ENCODE results near the gene PPP4R4.
"Not testable (repeated sequence)": the region's sequence is repeated elsewhere in the genome, so short reads cannot be mapped to it uniquely, and the experiment has no call there.

The PPP4R4 gene

DNA sequence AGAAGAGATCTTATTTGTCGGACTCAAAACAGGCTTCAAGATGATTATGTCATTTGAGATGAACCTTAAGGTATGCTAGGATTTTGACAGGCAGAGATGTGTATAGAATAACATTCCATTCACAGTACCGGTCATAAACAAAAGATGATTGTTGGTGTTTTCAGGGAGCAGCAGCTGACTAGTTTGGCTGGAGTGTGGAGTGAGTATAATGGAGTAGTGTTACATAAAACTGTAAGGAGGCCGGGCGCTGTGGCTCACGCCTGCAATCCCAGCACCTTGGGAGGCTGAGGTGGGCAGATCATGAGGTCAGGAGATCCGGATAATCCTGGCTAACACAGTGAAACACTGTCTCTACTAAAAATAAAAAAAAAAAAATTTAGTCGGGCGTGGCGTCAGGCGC is 95.0 kb downstream of the PPP4R4 start:
- no peak for DNase-seq (ENCODE audit: low read depth)

DNA sequence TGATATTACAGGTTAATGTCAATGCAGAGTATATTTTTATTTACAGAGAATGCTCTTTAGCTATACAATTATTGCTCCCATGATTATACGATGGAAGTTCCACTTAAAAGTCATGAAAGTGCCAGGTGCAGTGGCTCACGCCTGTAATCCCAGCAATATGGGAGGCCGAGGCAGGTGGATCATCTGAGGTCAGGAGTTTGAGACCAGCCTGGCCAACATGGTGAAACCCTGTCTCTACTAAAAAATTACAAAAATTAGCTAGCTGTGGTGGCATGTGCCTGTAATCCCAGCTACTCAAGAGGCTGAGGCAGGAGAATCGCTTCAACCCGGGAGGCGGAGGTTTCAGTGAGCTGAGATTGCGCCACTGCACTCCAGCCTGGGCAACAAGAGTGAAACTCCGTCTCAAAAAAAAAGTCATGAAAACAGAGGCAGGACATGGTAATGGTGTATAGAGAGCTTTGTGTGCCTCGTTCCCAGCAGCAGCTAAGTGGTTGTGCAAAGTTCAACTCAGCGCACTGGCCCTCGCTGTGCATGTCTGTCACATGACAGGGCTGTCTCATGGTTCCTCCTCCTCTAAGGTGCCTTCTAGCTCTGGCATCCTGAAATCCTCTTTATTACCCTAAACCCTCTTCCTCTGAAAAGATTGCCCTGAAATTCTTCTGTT is 102.9 kb downstream of the PPP4R4 start:
- not testable (repeated sequence) for DNase-seq (ENCODE audit: low read depth)

DNA sequence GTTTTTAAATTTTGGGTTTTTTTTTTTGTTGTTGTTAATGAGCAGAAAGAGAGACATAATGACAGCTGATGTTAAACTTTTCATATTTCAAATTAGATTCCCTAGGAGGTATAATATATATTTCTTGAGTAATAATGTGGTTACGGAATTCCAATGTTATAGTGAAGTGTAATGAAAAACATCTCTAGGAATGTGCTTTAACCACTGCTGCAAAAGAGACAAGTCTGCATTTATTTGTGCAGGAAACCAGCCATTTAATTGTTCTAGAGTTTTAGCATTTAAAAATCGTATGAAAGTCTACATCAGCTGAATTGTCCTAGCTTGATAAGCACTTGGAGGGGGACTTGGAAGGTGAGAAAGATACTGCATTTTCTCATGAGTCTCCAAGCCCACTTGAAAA is 104.6 kb downstream of the PPP4R4 start:
- DNase-seq (ENCODE audit: low read depth): no peak

DNA sequence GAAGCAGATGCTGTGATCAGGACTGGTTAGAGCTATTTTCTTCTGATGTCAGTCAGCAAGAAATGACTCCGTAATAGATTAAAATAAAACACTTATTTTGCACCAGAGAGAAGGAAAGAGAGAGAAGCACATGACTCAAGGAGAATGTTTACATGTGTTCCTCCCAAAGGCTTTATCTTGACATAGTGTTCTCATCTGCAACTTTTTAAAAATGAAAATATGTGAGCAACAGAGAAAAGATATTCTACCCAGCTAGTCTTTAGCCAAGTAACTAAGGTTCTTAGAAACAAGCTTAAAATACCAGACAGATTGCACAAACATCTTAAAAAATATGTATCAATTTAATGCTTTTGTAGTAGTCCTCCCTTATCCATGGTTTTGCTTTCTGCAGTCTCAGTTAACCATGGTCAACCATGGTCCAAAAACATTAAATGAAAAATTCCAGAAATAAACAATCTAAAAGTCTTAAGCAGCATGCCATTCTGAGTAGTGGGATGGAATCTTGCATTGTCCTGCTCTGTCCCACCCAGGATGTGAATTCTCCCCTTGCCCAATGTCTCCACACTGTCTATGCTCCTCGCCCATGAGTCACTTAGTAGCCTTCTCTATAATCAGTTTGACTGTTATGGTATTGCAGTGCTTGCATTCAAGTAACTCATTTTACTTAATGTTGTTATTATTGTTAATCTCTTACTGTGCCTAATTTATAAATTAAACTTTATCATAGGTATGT is 109.0 kb downstream of the PPP4R4 start:
- DNase-seq (ENCODE audit: low read depth): no peak

DNA sequence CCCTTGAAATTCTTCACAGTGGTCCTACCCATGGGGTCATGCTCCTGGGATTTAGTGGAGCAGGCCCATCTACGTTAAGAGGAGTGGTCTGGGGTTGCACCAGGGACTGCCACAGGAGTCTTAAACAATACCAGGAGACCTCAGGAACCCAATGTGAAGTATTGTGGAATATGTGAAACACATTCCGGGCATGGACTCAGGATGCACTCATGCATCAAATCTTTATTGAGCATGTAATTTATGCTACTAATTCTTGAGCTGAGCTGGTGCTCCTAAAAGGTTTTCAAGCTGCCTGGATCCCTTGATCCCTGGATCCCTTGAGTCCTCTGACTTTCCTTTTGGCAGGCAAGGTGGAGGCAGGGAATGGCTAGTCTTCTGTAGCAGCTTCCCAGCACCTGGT is 110.1 kb downstream of the PPP4R4 start:
- no peak for DNase-seq (ENCODE audit: low read depth)

DNA sequence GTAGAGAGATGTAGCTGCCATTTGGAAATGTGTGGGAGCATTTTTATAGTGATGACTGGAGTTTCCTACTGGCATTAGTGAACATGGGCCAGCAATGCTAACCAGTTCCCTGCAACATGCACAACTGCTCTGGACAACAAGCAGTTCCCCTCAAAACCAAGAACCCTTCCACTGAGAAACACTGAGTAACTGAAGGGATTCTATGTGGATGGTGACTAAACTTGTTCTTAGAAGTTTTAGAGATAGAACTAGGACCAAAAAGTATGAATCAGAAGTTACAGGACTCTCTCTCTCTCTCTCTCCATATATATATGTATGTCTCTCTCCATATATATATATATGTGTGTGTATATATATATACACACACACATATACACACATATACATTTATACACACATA is 111.0 kb downstream of the PPP4R4 start:
- no peak for DNase-seq (ENCODE audit: low read depth)

DNA sequence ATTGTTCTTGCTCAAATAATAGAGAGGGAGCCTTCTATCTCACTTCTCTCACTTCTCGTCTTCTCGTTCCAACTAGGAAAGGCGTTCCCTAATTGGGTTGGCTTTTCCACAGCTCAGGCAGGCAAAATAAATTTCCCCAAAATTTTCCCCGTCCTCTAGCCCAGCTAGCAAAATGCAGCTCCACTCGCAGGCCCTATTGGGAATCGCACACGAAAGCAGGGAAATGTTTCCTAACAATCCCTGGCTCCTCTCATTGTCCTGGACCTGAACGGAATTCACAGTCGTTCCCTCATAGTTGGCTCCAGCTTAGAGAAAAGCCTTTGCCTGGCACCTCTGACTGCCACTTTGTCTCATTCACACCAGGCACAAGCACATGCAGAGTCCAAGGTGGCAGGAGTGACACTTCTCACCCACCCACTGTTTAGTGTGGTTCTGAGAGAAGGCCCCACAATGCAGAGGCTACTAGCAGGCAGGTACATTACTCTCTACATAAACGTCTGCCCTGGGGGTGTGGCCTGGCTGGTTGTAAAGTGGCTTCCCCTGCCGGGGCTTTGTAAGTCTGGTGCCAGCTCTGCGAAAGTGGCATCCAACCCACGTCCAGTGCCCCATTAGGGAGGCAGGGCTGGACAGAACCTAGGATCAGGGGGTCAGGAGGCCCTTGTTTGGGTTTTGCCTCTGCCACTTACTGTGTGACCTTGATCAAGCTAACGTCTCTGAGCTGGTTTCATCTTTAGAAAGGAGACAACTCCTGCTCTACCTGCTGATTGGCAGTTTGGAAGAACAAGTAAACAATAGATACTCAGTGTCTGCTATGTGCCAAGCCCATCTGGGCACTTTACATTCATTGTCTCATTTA is 114.7 kb downstream of the PPP4R4 start:
- no peak for DNase-seq (ENCODE audit: low read depth)

DNA sequence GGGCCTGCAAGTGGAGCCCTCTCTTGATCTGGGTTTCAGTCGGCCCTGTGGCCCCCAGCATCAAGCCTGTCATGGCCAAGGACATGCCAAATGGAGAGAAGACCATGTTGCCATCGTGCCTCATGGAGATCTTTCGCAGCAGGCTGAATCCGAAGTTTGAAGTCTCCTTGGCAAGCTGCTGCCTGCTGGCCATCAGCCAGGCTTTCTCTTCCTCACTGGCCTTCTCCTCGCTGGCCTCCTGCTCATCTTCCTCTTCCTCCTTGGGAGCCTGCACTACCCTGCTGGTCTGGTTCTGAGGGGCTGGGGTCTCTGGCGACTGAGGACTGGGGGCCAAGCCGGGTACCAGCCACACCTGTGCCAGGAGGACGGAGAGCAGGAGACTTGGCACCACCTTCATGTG is 116.1 kb downstream of the PPP4R4 start:
- no peak for DNase-seq (ENCODE audit: low read depth)

DNA sequence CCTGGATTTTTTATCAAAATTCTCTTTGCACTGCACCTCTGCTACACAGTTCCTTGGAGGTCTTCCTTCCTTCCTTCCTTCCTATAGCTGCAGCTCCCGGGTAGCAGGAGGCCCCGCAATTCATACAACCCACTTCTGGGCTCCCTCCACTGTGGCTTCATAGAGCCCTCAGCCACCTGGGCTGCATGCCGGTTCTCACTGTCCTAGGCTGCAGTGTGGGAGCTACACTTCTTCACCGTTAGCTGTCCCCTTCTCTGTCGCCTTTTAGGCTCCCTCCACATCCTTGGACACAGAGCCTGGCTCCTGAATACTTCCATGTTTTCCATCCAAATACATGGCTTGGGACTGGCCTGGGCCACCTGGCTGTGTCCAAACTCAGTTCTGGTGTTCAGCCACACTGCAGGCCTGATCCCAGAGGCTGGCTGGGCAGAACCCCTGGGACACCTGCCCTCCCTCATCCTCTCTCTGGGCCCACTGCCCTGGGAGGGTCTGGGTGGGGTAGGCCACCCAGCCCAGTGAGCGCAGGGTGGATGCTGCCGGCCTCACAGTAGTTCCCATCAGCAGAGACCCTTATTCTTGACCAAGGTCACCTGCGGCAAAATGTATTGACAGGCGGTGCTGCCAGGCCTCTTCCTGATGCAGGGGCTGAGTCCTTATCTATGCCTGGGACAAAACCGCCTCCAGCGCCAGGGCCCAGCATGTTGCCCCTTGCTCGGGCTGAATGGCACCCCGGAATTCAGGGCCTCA is 117.2 kb downstream of the PPP4R4 start:
- no peak for DNase-seq (ENCODE audit: low read depth)

DNA sequence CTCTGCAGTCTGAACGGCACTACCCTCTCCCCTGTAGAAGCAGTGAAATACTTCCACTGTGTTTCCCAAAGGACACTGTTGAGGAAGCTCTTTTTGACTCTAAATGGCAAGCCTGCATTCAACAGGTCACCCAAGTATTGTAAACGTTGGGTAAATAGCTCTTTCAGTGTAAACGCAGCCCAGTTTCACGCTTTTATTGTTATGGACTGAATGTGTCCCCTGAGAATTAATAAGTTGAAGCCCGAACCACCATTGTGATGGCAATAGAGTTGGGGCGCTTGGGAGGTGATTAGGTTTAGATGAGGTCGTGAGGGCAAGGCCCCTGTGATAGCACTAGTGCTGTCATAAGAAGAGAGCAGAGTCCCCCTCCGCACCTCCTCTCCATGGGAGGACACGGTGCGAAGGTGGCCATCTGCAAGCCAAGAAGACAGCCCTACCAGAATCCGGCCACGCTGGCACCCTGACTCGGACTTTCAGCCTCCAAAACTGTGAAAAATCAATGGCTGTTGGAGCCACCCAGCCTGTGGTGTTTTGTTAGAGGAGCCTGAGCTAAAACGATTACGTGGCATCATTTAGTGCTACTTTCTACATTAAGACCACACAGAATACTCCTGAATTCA is 117.9 kb downstream of the PPP4R4 start:
- no peak for DNase-seq (ENCODE audit: low read depth)

DNA sequence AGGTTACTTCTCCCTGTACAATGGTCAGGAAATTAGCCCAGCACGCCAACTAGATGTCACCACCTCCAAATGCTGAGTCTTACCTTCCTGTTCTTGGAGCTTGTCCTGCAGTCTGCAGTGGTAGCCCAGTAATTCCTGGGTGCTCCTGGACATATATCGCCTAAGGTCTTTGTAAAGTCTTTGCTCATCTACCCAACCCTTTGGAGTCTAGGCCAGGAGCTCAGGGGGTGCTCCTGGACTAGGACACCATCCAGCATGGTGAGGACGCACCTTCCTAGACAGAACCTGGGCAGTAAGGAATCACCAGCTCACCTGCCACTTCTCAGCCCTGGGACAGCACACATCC is 118.4 kb downstream of the PPP4R4 start:
- no peak for DNase-seq (ENCODE audit: low read depth)

DNA sequence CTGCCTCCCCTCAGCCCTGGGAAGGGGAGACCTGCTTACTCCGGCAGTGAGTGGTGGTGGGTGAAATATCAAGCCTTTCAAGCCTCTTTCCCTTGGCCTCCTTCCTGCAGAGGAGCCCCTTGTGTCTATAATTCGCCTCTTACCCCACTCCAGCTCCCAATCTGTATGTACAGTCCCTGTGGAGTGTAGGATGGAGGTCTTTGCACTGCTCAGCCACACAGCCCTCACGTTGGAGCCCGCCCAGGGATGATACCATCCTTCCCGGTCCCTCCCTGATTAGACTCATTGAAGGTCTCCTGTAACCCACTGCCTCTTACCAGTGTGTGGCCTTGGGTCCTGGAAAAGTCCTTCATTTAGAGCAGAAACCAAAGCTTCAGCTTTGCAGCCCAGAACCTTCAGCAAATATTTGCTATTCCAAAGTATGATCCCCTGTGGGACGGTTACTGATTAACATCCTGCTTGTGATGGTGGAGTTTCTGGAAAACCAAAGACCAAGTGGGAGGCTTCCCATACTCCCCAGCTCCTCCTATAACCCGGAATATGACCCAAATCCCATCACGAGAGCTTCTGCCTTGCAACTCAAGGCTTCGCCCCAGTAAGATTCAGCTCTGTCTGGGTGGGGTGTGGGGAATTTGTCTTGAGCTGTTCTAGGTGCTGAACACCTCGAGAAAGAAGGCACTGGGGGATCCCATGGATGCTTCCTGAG is 118.9 kb downstream of the PPP4R4 start, which contains the start of gene SERPINA10:
TSS of gene SERPINA10 (minus strand) at position 397 of the 706 bp plus-strand sequence. CDS start 2,675 bp downstream, outside the sequence.
- no peak for DNase-seq (ENCODE audit: low read depth)

DNA sequence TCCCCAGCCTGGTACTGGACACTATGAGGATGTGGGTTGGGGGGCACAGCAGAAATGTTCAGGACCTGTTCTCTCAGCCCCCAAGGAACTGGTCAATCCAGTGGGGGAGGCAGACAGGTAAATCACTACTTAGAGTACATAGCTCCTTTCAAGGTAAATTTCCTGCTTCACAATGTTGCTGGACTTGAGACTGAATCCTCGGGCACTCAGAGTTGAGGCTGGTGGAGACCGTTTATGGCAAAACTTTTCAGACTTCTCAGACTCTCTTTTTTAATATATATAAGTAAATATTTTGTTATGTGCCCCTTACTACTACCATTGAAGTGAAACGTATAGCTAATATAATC is 119.4 kb downstream of the PPP4R4 start:
- DNase-seq (ENCODE audit: low read depth): no peak

DNA sequence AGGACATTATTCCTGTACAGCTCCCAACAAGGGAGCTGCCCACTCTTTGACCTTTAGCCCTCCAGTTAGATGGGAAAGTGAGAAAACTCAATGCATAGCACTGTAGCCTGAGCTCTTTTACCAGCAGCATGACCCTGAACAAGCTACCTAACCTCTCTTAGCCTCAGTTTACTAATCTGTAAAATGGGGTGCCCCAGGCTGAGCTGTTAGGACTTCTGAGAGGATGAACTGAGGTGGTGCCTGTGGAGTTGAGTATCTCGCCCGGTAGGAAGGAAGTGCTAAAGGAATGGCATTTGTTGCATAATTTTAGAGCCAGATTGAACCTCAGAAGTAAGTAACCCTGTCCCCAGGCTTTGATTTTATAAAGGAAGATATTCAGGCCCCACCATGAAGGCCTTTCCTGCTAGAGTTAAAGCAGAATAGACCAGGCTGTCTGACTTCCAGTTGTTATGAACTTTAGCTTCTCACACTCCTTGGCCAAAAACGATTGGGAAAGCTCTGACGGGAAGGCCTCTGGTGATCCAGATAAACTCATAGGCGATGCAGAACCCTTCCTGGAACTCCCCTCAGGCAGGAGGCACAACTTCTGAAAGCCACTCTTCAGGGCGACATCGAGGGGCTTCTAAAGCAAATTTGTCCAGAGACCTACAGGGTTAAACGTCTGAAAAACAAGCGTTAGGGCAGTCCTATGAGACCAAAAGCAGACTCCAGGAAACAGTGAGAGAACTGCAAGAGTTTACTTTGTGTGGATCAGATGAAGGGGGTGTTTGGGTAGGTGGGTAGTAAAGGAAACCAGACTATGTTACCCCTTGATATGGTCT is 121.4 kb downstream of the PPP4R4 start:
- no peak for DNase-seq (ENCODE audit: low read depth)

DNA sequence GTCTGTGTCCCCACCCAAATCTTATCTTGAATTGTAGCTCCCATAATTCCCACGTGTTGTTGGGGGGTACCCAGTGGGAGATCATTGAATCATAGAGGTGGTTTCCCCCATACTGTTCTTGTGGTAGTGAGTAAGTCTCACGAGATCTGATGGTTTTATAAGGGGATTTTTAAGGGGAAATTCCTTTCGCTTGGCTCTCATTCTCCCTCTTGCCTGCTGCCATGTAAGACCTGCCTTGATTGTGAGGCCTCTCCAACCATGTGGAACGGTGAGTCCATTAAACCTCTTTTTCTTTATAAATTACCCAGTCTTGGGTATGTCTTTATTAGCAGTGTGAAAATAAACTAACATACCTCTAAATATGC is 122.0 kb downstream of the PPP4R4 start:
- not testable (repeated sequence) for DNase-seq (ENCODE audit: low read depth)

DNA sequence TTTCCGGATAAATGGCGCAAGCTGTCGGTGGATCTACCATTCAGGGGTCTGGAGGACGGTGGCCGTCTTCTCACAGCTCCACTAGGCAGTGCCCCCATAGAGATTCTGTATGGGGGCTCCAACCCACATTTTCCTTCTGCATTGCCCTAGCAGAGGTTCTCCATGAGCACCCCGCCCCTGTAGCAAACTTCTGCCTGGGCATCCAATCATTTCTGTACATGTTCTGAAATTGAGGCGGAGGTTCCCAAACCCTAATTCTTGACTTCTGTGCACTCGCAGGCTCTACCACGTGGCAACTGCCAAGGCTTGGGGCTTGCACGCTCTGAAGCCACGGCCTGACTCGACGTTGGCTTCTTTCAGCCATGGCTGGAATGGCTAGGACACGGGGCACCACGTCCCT is 124.0 kb downstream of the PPP4R4 start:
- no peak for DNase-seq (ENCODE audit: low read depth)

DNA sequence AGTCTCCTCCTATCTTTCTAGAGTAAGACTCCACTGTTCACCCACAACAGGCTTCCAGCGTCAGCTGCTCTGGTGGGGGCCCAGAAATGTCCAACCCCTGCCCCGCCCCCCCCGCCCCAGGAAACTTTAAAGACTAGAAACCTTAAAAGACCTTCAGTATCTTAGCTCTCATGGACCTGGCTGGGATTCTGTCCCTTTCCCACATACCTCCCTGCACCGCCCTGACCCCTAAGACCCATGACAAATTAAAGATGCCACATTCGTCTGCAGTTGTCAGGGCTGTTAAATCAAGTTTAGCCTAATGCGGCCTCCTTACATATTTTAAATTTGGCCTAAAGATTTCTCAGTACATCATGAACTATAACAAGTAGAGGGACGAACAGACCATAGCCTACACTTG is 129.0 kb downstream of the PPP4R4 start:
- no peak for DNase-seq (ENCODE audit: low read depth)

DNA sequence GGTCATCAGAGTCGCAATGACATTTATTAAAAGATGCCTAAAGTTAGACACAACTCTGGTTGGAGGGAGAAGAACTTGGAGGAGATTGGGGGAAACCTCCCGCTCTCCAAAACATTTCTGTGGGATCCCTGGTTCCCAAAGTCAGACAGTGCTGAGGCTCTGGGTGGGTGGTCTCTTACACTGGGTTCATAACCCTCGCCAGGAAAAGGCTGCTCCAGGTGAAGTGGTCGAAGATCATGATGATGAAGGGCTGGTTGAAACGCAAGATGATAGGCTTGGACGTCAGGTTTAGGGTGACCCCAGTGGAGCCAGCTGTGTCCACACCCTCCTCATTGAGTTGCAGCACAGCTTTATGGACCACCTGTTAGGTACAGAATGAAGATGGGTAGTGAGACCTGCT is 130.1 kb downstream of the PPP4R4 start:
- no peak for DNase-seq (ENCODE audit: low read depth)

DNA sequence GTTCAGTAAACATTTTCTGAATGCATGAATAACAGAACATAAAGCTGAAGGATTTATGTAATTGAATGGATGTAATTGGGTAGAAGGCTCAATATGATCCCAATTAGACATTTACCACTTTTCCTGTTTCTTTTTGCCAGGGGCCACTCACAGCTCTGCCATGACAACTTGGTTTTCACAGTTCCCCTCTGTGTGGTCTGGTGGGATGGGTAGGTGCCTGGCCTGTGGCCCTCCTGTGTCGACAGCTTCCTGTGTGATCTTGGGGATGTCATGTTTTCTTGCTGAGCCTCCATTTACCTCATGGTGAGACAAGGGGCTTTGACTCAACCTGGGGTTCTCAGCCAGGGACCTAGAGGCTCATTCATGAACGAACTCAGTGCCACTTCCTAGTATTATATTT is 131.5 kb downstream of the PPP4R4 start:
- DNase-seq (ENCODE audit: low read depth): no peak

Data from activated gamma-delta T cell treated with anti-CD3 and anti-CD28 coated beads, Interleukin-2, amount 50 U/mL, for 16 hours (primary cell).